H1 (cell line): ENCODE results near the gene IFT20. TPM values are rescaled to one million over a fixed set of nuclear protein-coding genes. Genes with fewer than 3 reads are reported as not detected.

ENCODE experiments used
- CHD2 ChIP-seq: IDR thresholded peaks from 2 replicates; pipeline ENCODE4 v1.6.1; 2012; ENCODE audit warnings: low read length, improper control_type of control experiment
- EP300 ChIP-seq, 2 experiments: IDR thresholded peaks; 1 replicate in 1 of 2; 2 replicates in 1 of 2; pipeline ENCODE4 v1.6.1; 2011 to 2012; ENCODE audit warnings: low read depth in 2 of 2, low read length in 2 of 2, mild to moderate bottlenecking in 2 of 2, borderline replicate concordance in 1 of 2, inconsistent platforms in 1 of 2, moderate library complexity in 1 of 2
- HDAC6 ChIP-seq: IDR thresholded peaks from one replicate; pipeline ENCODE4 v1.7.1; 2012; ENCODE audit warnings: low read depth, mild to moderate bottlenecking, inconsistent platforms, low read length, moderate library complexity
- NANOG ChIP-seq: IDR thresholded peaks from 2 replicates; pipeline ENCODE4 v1.6.1; 2011; ENCODE audit warnings: low read length, low read depth, mild to moderate bottlenecking, inconsistent platforms; ENCODE audit not compliant: insufficient read depth, poor library complexity, severe bottlenecking
- SUZ12 ChIP-seq: fragments of 200-600 bp; sonication (generic); IDR thresholded peaks from 2 replicates; pipeline ENCODE4 v1.6.1; 2012; ENCODE audit warnings: mild to moderate bottlenecking, inconsistent platforms, low read length, moderate library complexity, mixed read lengths
- TBP ChIP-seq: IDR thresholded peaks from 2 replicates; pipeline ENCODE4 v1.6.1; 2011; ENCODE audit warnings: low read depth, low read length, improper control_type of control experiment
- TCF12 ChIP-seq: IDR thresholded peaks from 2 replicates; pipeline ENCODE4 v1.6.1; 2011; ENCODE audit warnings: low read depth, mild to moderate bottlenecking, low read length
- YY1 ChIP-seq: IDR thresholded peaks from 2 replicates; pipeline ENCODE4 v1.6.1; 2011; ENCODE audit warnings: low read depth, mild to moderate bottlenecking, low read length
- ZNF274 ChIP-seq: IDR thresholded peaks from 2 replicates; pipeline ENCODE4 v1.7.0; 2012; ENCODE audit warnings: low read length, borderline replicate concordance; ENCODE audit errors: extremely low read depth
- polyA plus RNA-seq, 7 experiments: library from polyadenylated mRNA; depleted of rRNA in 3 of 7; stranded (reverse) in 5 of 7; unstranded in 2 of 7; fragments of >200 nt in 5 of 7; fragments of 200-250 nt in 2 of 7; gene quantifications; 1 replicate in 5 of 7; 2 replicates in 1 of 7; 4 replicates in 1 of 7; pipeline versions ENCODE4 v1.2.1 to v1.2.3, GENCODE V29; 2011 to 2013; ENCODE audit warnings: missing spikeins in 2 of 7, mixed read lengths in 2 of 7
- total RNA-seq: library from RNA; stranded (reverse); fragmentation: NEBNext Ultra II Directional; extraction: Animal tissue kit (Norgen Biotek cat#: 25700); gene quantifications from 2 replicates; pipeline ENCODE4 v1.2.1, GENCODE V29; 2021
- TF ChIP-seq, protein P1 (sequence below): fragments of 300-600 bp; sonication (generic); IDR thresholded peaks from 2 replicates; pipeline ENCODE4 v1.7.1; 2012; ENCODE audit warnings: low read length, moderate library complexity, mild to moderate bottlenecking, inconsistent platforms; ENCODE audit not compliant: insufficient replicate concordance

Gene IFT20
- total and polyA plus RNA-seq, 2 of the 8 experiments (the other 6 are each of a cell fraction or from before 2014, with no cell fraction given), result 9.0 to 21.0 TPM

DNA sequence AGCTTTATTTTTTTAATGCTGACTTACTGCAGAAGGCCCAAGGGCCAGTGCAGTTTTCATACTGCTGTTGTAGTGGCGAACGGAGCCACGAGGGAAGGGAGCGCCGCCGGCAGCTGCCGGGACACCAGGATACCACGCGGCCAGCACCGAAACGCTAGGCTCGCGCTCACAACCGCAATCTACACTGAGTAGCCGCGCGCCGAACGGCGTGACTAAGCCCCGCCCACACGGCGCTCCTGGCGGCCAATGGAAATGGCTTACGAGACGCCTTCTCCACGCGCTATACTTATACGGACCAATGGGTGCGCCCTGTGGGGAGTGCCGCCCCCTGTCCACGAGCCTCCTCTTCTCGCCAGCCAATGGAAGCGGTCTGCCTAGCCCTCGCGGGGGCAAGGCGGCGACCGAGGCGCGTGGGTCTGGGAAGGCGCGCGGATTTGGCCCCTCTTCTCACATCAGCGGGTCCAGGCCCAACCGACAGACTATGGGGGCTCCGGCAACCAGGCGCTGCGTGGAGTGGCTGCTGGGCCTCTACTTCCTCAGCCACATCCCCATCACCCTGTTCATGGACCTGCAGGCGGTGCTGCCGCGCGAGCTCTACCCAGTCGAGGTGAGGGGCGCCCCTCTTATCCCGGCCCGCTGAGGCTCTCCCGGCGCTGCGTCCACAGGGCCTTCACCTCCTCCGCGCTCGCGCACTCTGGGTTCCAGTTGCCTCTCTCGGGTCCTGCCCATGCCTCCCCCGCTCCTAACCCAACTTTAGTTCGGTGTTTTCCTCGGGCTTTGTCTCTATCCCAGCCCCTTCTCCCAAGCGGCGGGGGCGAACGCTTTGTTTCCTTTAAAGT is 16.3 kb downstream of the IFT20 start, which contains the start of gene TMEM97 (continued):
- TF ChIP-seq, protein P1, sequence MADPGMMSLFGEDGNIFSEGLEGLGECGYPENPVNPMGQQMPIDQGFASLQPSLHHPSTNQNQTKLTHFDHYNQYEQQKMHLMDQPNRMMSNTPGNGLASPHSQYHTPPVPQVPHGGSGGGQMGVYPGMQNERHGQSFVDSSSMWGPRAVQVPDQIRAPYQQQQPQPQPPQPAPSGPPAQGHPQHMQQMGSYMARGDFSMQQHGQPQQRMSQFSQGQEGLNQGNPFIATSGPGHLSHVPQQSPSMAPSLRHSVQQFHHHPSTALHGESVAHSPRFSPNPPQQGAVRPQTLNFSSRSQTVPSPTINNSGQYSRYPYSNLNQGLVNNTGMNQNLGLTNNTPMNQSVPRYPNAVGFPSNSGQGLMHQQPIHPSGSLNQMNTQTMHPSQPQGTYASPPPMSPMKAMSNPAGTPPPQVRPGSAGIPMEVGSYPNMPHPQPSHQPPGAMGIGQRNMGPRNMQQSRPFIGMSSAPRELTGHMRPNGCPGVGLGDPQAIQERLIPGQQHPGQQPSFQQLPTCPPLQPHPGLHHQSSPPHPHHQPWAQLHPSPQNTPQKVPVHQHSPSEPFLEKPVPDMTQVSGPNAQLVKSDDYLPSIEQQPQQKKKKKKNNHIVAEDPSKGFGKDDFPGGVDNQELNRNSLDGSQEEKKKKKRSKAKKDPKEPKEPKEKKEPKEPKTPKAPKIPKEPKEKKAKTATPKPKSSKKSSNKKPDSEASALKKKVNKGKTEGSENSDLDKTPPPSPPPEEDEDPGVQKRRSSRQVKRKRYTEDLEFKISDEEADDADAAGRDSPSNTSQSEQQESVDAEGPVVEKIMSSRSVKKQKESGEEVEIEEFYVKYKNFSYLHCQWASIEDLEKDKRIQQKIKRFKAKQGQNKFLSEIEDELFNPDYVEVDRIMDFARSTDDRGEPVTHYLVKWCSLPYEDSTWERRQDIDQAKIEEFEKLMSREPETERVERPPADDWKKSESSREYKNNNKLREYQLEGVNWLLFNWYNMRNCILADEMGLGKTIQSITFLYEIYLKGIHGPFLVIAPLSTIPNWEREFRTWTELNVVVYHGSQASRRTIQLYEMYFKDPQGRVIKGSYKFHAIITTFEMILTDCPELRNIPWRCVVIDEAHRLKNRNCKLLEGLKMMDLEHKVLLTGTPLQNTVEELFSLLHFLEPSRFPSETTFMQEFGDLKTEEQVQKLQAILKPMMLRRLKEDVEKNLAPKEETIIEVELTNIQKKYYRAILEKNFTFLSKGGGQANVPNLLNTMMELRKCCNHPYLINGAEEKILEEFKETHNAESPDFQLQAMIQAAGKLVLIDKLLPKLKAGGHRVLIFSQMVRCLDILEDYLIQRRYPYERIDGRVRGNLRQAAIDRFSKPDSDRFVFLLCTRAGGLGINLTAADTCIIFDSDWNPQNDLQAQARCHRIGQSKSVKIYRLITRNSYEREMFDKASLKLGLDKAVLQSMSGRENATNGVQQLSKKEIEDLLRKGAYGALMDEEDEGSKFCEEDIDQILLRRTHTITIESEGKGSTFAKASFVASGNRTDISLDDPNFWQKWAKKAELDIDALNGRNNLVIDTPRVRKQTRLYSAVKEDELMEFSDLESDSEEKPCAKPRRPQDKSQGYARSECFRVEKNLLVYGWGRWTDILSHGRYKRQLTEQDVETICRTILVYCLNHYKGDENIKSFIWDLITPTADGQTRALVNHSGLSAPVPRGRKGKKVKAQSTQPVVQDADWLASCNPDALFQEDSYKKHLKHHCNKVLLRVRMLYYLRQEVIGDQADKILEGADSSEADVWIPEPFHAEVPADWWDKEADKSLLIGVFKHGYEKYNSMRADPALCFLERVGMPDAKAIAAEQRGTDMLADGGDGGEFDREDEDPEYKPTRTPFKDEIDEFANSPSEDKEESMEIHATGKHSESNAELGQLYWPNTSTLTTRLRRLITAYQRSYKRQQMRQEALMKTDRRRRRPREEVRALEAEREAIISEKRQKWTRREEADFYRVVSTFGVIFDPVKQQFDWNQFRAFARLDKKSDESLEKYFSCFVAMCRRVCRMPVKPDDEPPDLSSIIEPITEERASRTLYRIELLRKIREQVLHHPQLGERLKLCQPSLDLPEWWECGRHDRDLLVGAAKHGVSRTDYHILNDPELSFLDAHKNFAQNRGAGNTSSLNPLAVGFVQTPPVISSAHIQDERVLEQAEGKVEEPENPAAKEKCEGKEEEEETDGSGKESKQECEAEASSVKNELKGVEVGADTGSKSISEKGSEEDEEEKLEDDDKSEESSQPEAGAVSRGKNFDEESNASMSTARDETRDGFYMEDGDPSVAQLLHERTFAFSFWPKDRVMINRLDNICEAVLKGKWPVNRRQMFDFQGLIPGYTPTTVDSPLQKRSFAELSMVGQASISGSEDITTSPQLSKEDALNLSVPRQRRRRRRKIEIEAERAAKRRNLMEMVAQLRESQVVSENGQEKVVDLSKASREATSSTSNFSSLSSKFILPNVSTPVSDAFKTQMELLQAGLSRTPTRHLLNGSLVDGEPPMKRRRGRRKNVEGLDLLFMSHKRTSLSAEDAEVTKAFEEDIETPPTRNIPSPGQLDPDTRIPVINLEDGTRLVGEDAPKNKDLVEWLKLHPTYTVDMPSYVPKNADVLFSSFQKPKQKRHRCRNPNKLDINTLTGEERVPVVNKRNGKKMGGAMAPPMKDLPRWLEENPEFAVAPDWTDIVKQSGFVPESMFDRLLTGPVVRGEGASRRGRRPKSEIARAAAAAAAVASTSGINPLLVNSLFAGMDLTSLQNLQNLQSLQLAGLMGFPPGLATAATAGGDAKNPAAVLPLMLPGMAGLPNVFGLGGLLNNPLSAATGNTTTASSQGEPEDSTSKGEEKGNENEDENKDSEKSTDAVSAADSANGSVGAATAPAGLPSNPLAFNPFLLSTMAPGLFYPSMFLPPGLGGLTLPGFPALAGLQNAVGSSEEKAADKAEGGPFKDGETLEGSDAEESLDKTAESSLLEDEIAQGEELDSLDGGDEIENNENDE, result no peak
- TF ChIP-seq NANOG (no peak), TCF12 (no peak), CHD2 (peak; percentile 4; the same call in 1 of the 2 replicates), HDAC6 (no peak), YY1 (no peak), TBP (peak; percentile 70; the same call in 1 of the 2 replicates), EP300 (IDR thresholded peaks at IDR 0.05; ENCODE audit: borderline replicate concordance in 1 of 2, low read depth in 2 of 2, low read length in 2 of 2) (no peak), ZNF274 (no peak), SUZ12 (no peak)
